K562 (cell line): ENCODE results near the gene NACC1. TPM values are rescaled to one million over a fixed set of nuclear protein-coding genes. Genes with fewer than 3 reads are reported as not detected.

Experiments used
- CBX2 ChIP-seq: fragments of 200-600 bp; sonication (generic); IDR thresholded peaks from one replicate; pipeline ENCODE4 v1.6.1; 2012; ENCODE audit warnings: mild to moderate bottlenecking, low read length, inconsistent platforms; ENCODE audit not compliant: insufficient read depth, poor library complexity, severe bottlenecking
- ETV5 ChIP-seq: sonication (generic); formaldehyde crosslinking; IDR thresholded peaks from 2 replicates; pipeline ENCODE4 v1.4.0; 2020; ENCODE audit warnings: low read depth, mild to moderate bottlenecking, missing genetic modification reagents
- EZH2 ChIP-seq: IDR thresholded peaks from 2 replicates; pipeline ENCODE4 v1.6.1; 2012; ENCODE audit warnings: low read depth, mild to moderate bottlenecking, inconsistent platforms, low read length, borderline replicate concordance
- HDAC6 ChIP-seq: IDR thresholded peaks from 2 replicates; pipeline ENCODE4 v1.6.1; 2012; ENCODE audit warnings: low read depth, mild to moderate bottlenecking, control low read depth, inconsistent platforms, low read length, moderate library complexity
- HNRNPH1 ChIP-seq: fragments of 200-400 bp; formaldehyde crosslinking; optimal IDR thresholded peaks from 2 replicates; pipeline ENCODE3; 2017; ENCODE audit warnings: low read depth, mild to moderate bottlenecking, low read length, moderate library complexity
- ID3 ChIP-seq, 2 experiments: fragments of 250-450 bp in 1 of 2; fragments of 450-650 bp in 1 of 2; sonication (Bioruptor Pico) in 1 of 2; IDR thresholded peaks; 2 replicates each; pipeline versions ENCODE4 v1.6.1 to v1.8.0; 2016 to 2021; ENCODE audit warnings: mild to moderate bottlenecking in 2 of 2, moderate library complexity in 2 of 2, missing compliant biosample characterization in 1 of 2, missing genetic modification characterization in 1 of 2
- LARP7 ChIP-seq: fragments of 450-650 bp; IDR thresholded peaks from 2 replicates; pipeline ENCODE4 v1.6.1; 2016
- MLLT1 ChIP-seq, 2 experiments: fragments of 450-650 bp; IDR thresholded peaks; 2 replicates each; pipeline ENCODE4 v1.6.1; 2016
- REST ChIP-seq, 2 experiments: fragments of 450-650 bp; formaldehyde crosslinking in 1 of 2; IDR thresholded peaks; 2 replicates each; pipeline versions ENCODE4 v1.4.0 to v1.6.1; 2014 to 2020; ENCODE audit warnings: mild to moderate bottlenecking in 2 of 2, borderline replicate concordance in 1 of 2, low read depth in 1 of 2
- TAF15 ChIP-seq: fragments of 200-400 bp; formaldehyde crosslinking; IDR thresholded peaks from 2 replicates; pipeline ENCODE4 v1.6.1; 2017; ENCODE audit warnings: mild to moderate bottlenecking, low read depth, low read length, moderate library complexity
- ZNF75A ChIP-seq: fragments of 450-650 bp; formaldehyde crosslinking; IDR thresholded peaks from 2 replicates; pipeline ENCODE4 v1.4.0; 2020; ENCODE audit warnings: mild to moderate bottlenecking
- polyA plus RNA-seq, 8 experiments: library from polyadenylated mRNA; depleted of rRNA in 4 of 8; stranded (reverse) in 5 of 8; unstranded in 3 of 8; fragments of >200 nt; fragmentation: Nextera tagmentation in 2 of 8; fragmentation: Illumina TruSeq in 1 of 8; extraction: Ambion mirVana in 2 of 8; extraction: Trizol in 1 of 8; gene quantifications; 2 replicates each; pipeline versions ENCODE4 v1.2.1 to v1.2.3, GENCODE V29; 2011 to 2014; ENCODE audit warnings: inconsistent platforms in 1 of 8, missing spikeins in 1 of 8
- total RNA-seq, 7 experiments: library from RNA; depleted of rRNA in 6 of 7; stranded (reverse); fragments of >200 nt in 6 of 7; fragmentation: Illumina TruSeq in 2 of 7; extraction: Trizol in 2 of 7; gene quantifications; 2 replicates each; pipeline versions ENCODE4 v1.2.1 to v1.2.3, GENCODE V29; 2011 to 2021; ENCODE audit warnings: low replicate concordance in 1 of 7

Gene NACC1
- total and polyA plus RNA-seq, 9 of the 15 experiments (the other 6 are each of a cell fraction or from before 2014, with no cell fraction given) = 0.04 to 96.6 (median 25.8) TPM

GRCh38 chr19:13116282-13117175, 1.5 kb upstream of the NACC1 start, which contains the start of gene TRMT1 (continued):
- TF ChIP-seq REST (IDR thresholded peaks at IDR 0.05; ENCODE audit: borderline replicate concordance) (peak; percentile 66), REST (CRISPR knock-in tag; IDR thresholded peaks at IDR 0.05; ENCODE audit: low read depth) (no peak), LARP7 (no peak), CBX2 (no peak), TAF15 (no peak), ZNF75A (CRISPR knock-in tag) (no peak), ID3 (CRISPR knock-in tag; IDR thresholded peaks at IDR 0.05) (no peak), ID3 (tag; IDR thresholded peaks at IDR 0.05) (peak; percentile 23; the same call in 1 of the 2 replicates), HDAC6 (no peak), HNRNPH1 (no peak), MLLT1 (IDR thresholded peaks at IDR 0.05) (peak; percentile 19 to 54; a peak in 2 of 4 replicates), ETV5 (CRISPR knock-in tag) (peak; percentile 88), EZH2 (no peak)
